ENCODE data around the gene ATPAF1.
A peak's percentile ranks its signal among the peaks of the same experiment; 100 is the strongest.

Gene ATPAF1

GRCh38 chr1:46612937-46613660 is 55.1 kb downstream of the ATPAF1 start (continued):
- TF ChIP-seq ZNF341 (tag by site-specific recombination; IDR thresholded peaks at IDR 0.05; ENCODE audit: low read depth) (no peak), ZNF596 (tag by site-specific recombination; IDR thresholded peaks at IDR 0.05) (no peak), ZFP37 (tag by site-specific recombination; IDR thresholded peaks at IDR 0.05) (no peak), ZNF426 (tag by site-specific recombination; IDR thresholded peaks at IDR 0.05) (no peak)

GRCh38 chr1:46611691-46612221 is 56.4 kb downstream of the ATPAF1 start:
- POLR2A ChIA-PET: interaction anchor here (0.8 to 8.9 kb wide), 2 partner anchors 7 to 11 kb away, joined by 3 to 77 read pairs; partner anchors contain the start of gene MKNK1
- Histone ChIP-seq H3K9me3 (ENCODE audit: control insufficient read depth, insufficient read depth, low read depth, low read length) (no peaks in the 10 kb centered on the region), H3K4me3 (ENCODE audit: low read depth, low read length) (no peak overlapping the region), H3K36me3 (ENCODE audit: control insufficient read depth in 2 of 2, insufficient read depth in 1 of 2, low read length in 2 of 2) (peaks cover 0 to 9% of the 10 kb centered on the region in 2 experiments; a peak in 1 of 3 replicates), H3K4me1 (ENCODE audit: control insufficient read depth, insufficient read depth, low read length) (no peaks in the 10 kb centered on the region), H3K27ac (ENCODE audit: extremely low read depth, low read depth, low read length) (no peak overlapping the region)
- CTCF ChIA-PET: interaction anchor here (2.7 kb wide), 1 partner anchor 10 kb away, joined by 8 read pairs; no protein-coding TSS in a partner anchor
- TF ChIP-seq ZNF121 (tag by site-specific recombination; IDR thresholded peaks at IDR 0.05): no peak
- TF ChIP-seq ZBTB17 (tag by site-specific recombination; IDR thresholded peaks at IDR 0.05): no peak
- no peak for TF ChIP-seq ZNF133 (tag by site-specific recombination; IDR thresholded peaks at IDR 0.05)
- no peak for TF ChIP-seq ZNF558 (tag by site-specific recombination; IDR thresholded peaks at IDR 0.05)
- TF ChIP-seq ZNF174 (tag by site-specific recombination; IDR thresholded peaks at IDR 0.05): no peak
- TF ChIP-seq EGR2 (tag by site-specific recombination; IDR thresholded peaks at IDR 0.05; ENCODE audit: low read depth): peak; percentile 60
- no peak for TF ChIP-seq ZNF23 (tag by site-specific recombination; IDR thresholded peaks at IDR 0.05; ENCODE audit: borderline replicate concordance)
- TF ChIP-seq ZNF843 (tag by site-specific recombination; IDR thresholded peaks at IDR 0.05): no peak
- TF ChIP-seq, protein P1, sequence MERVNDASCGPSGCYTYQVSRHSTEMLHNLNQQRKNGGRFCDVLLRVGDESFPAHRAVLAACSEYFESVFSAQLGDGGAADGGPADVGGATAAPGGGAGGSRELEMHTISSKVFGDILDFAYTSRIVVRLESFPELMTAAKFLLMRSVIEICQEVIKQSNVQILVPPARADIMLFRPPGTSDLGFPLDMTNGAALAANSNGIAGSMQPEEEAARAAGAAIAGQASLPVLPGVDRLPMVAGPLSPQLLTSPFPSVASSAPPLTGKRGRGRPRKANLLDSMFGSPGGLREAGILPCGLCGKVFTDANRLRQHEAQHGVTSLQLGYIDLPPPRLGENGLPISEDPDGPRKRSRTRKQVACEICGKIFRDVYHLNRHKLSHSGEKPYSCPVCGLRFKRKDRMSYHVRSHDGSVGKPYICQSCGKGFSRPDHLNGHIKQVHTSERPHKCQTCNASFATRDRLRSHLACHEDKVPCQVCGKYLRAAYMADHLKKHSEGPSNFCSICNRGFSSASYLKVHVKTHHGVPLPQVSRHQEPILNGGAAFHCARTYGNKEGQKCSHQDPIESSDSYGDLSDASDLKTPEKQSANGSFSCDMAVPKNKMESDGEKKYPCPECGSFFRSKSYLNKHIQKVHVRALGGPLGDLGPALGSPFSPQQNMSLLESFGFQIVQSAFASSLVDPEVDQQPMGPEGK (tag by site-specific recombination; IDR thresholded peaks at IDR 0.05): 0 out of 2 replicates have a peak, but pooled peaks have one; percentile 18
- TF ChIP-seq PRDM10 (tag by site-specific recombination; IDR thresholded peaks at IDR 0.05): no peak
- TF ChIP-seq, protein P2, sequence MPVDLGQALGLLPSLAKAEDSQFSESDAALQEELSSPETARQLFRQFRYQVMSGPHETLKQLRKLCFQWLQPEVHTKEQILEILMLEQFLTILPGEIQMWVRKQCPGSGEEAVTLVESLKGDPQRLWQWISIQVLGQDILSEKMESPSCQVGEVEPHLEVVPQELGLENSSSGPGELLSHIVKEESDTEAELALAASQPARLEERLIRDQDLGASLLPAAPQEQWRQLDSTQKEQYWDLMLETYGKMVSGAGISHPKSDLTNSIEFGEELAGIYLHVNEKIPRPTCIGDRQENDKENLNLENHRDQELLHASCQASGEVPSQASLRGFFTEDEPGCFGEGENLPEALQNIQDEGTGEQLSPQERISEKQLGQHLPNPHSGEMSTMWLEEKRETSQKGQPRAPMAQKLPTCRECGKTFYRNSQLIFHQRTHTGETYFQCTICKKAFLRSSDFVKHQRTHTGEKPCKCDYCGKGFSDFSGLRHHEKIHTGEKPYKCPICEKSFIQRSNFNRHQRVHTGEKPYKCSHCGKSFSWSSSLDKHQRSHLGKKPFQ (tag by site-specific recombination; IDR thresholded peaks at IDR 0.05): no peak
- no peak for TF ChIP-seq ZNF555 (tag by site-specific recombination; conservative IDR thresholded peaks at IDR 0.05)
- TF ChIP-seq ZNF530 (tag by site-specific recombination; IDR thresholded peaks at IDR 0.05; ENCODE audit: low read depth): no peak
- TF ChIP-seq SCRT2 (tag by site-specific recombination; IDR thresholded peaks at IDR 0.05): peak; percentile 73; the same call in 1 of the 2 replicates
- no peak for TF ChIP-seq YY1 (tag by site-specific recombination; IDR thresholded peaks at IDR 0.05)
- TF ChIP-seq ZNF776 (tag by site-specific recombination; IDR thresholded peaks at IDR 0.05; ENCODE audit: borderline replicate concordance): no peak
- TF ChIP-seq, protein P3, sequence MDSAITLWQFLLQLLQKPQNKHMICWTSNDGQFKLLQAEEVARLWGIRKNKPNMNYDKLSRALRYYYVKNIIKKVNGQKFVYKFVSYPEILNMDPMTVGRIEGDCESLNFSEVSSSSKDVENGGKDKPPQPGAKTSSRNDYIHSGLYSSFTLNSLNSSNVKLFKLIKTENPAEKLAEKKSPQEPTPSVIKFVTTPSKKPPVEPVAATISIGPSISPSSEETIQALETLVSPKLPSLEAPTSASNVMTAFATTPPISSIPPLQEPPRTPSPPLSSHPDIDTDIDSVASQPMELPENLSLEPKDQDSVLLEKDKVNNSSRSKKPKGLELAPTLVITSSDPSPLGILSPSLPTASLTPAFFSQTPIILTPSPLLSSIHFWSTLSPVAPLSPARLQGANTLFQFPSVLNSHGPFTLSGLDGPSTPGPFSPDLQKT (IDR thresholded peaks at IDR 0.05; ENCODE audit: borderline replicate concordance, low read depth, low read length): no peak
- TF ChIP-seq TCF7L2 (IDR thresholded peaks at IDR 0.05; ENCODE audit: borderline replicate concordance, low read depth, low read length): no peak
- TF ChIP-seq, protein P4, sequence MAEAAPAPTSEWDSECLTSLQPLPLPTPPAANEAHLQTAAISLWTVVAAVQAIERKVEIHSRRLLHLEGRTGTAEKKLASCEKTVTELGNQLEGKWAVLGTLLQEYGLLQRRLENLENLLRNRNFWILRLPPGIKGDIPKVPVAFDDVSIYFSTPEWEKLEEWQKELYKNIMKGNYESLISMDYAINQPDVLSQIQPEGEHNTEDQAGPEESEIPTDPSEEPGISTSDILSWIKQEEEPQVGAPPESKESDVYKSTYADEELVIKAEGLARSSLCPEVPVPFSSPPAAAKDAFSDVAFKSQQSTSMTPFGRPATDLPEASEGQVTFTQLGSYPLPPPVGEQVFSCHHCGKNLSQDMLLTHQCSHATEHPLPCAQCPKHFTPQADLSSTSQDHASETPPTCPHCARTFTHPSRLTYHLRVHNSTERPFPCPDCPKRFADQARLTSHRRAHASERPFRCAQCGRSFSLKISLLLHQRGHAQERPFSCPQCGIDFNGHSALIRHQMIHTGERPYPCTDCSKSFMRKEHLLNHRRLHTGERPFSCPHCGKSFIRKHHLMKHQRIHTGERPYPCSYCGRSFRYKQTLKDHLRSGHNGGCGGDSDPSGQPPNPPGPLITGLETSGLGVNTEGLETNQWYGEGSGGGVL (tag by site-specific recombination; IDR thresholded peaks at IDR 0.05): peak; percentile 96
- TF ChIP-seq ZNF114 (tag by site-specific recombination; IDR thresholded peaks at IDR 0.05): no peak
- TF ChIP-seq KLF9 (tag by site-specific recombination; IDR thresholded peaks at IDR 0.05; ENCODE audit: low read depth): no peak

All from HEK293 (cell line).